Naive B cell (primary cell): ENCODE measurements around the gene STK39. TPM values are rescaled to one million over a fixed set of nuclear protein-coding genes. Genes with fewer than 3 reads are reported as not detected.

Experiments
- ATAC-seq, 2 donors: fragments of 150-1000 bp; cut with Tn5 transposase; 2 replicates each; pipeline ENCODE4 v1.10.0; 2021; ENCODE audit warnings: low read depth in 2 of 2, mild to moderate bottlenecking in 2 of 2, moderate library complexity in 2 of 2
- DNase-seq: peaks from one replicate; pipeline ENCODE4 v3.0.0; 2022
- H3K27ac Mint-ChIP-seq, 6 donors: one replicate each; pipeline ENCODE4 v1.8.0; 2020 to 2022; ENCODE audit warnings: mild to moderate bottlenecking in 6 of 6, mixed read lengths in 6 of 6, moderate library complexity in 5 of 6, inconsistent platforms in 2 of 6
- H3K27me3 Mint-ChIP-seq, 3 donors: one replicate each; pipeline ENCODE4 v1.8.0; 2021 to 2022; ENCODE audit warnings: mixed read lengths in 3 of 3, mild to moderate bottlenecking in 1 of 3
- H3K36me3 Mint-ChIP-seq, 2 donors: one replicate each; pipeline ENCODE4 v1.8.0; 2020 to 2022; ENCODE audit warnings: mixed read lengths in 2 of 2, inconsistent platforms in 1 of 2, mild to moderate bottlenecking in 1 of 2
- H3K4me1 Mint-ChIP-seq, 3 donors: one replicate each; pipeline ENCODE4 v1.8.0; 2020 to 2022; ENCODE audit warnings: mixed read lengths in 3 of 3, inconsistent platforms in 1 of 3, mild to moderate bottlenecking in 1 of 3, moderate library complexity in 1 of 3
- H3K4me3 Mint-ChIP-seq, 8 donors: one replicate each; pipeline ENCODE4 v1.8.0; 2020 to 2022; ENCODE audit warnings: mild to moderate bottlenecking in 8 of 8, mixed read lengths in 8 of 8, moderate library complexity in 8 of 8, inconsistent platforms in 2 of 8
- H3K9me3 Mint-ChIP-seq, 7 donors: one replicate each; pipeline ENCODE4 v1.8.0; 2020 to 2022; ENCODE audit warnings: mixed read lengths in 7 of 7, mild to moderate bottlenecking in 5 of 7, inconsistent platforms in 2 of 7, moderate library complexity in 1 of 7
- polyA plus RNA-seq, 6 donors: library from polyadenylated mRNA; unstranded; fragments of 300-500 nt; fragmentation: Illumina TruSeq; gene quantifications; one replicate each; pipeline ENCODE4 v1.2.3, GENCODE V29; 2021; ENCODE audit warnings: low read depth in 6 of 6

Gene STK39
- polyA plus RNA-seq, 6 donors from 2014 or later, result 1.3 to 2.9 (median 1.5) TPM

- Mint-ChIP-seq H3K36me3 (peaks cover 0 to 7% of the 10 kb centered on the region in 2 donors), H3K4me3 (no peak overlapping the region), H3K9me3 (no peaks in the 10 kb centered on the region), H3K27ac (peak overlapping the region in 1 of 6 donors; percentile 38), H3K4me1 (peaks cover 6 to 11% (median 9%) of the 10 kb centered on the region in 3 donors), H3K27me3 (no peaks in the 10 kb centered on the region)
- no peak for DNase-seq
- ATAC-seq, result peak in 1 of 2 donors; percentile 23
These were observed 216.4 kb downstream of the STK39 start for GRCh38 chr2:168030862-168031624.

GRCh38 chr2:168029071-168029470 is 218.3 kb downstream of the STK39 start:
- ATAC-seq (no peak), DNase-seq (no peak)
- Mint-ChIP-seq H3K4me1 (peaks cover 13 to 19% (median 19%) of the 10 kb centered on the region in 3 donors), H3K9me3 (no peaks in the 10 kb centered on the region), H3K27me3 (no peaks in the 10 kb centered on the region), H3K4me3 (no peak overlapping the region), H3K36me3 (peaks cover 0 to 8% of the 10 kb centered on the region in 2 donors), H3K27ac (no peak overlapping the region)

- Mint-ChIP-seq H3K36me3 (peaks cover 0 to 8% of the 10 kb centered on the region in 2 donors), H3K4me1 (peaks cover 13 to 19% (median 19%) of the 10 kb centered on the region in 3 donors), H3K9me3 (no peaks in the 10 kb centered on the region), H3K27me3 (no peaks in the 10 kb centered on the region), H3K4me3 (no peak overlapping the region), H3K27ac (peak overlapping the region in 1 of 6 donors; percentile 3)
- DNase-seq (no peak), ATAC-seq (no peak)
These were observed 219.0 kb downstream of the STK39 start for GRCh38 chr2:168028362-168028761.

GRCh38 chr2:168025487-168026202 is 221.8 kb downstream of the STK39 start:
- H3K27me3 Mint-ChIP-seq, result no peaks in the 10 kb centered on the region
- DNase-seq (no peak), ATAC-seq (no peak)
- peaks cover 0 to 4% of the 10 kb centered on the region in 2 donors for H3K36me3 Mint-ChIP-seq
- H3K9me3 Mint-ChIP-seq, result no peaks in the 10 kb centered on the region
- peaks cover 7 to 19% (median 15%) of the 10 kb centered on the region in 3 donors for H3K4me1 Mint-ChIP-seq
- peak overlapping the region in 1 of 8 donors; percentile 33 for H3K4me3 Mint-ChIP-seq
- H3K27ac Mint-ChIP-seq, result peak overlapping the region in 4 of 6 donors; percentile 6 to 68 (median 41)

- Mint-ChIP-seq H3K4me1 (peaks cover 7 to 19% (median 15%) of the 10 kb centered on the region in 3 donors), H3K4me3 (no peak overlapping the region), H3K36me3 (peaks cover 0 to 4% of the 10 kb centered on the region in 2 donors), H3K9me3 (no peaks in the 10 kb centered on the region), H3K27me3 (no peaks in the 10 kb centered on the region), H3K27ac (peak overlapping the region in 1 of 6 donors; percentile 65)
- no peak for DNase-seq
- no peak for ATAC-seq
These were observed 222.9 kb downstream of the STK39 start for GRCh38 chr2:168024459-168024858.

- H3K27me3 Mint-ChIP-seq, result no peaks in the 10 kb centered on the region
- H3K36me3 Mint-ChIP-seq, result peaks cover 0 to 4% of the 10 kb centered on the region in 2 donors
- peaks cover 7 to 19% (median 15%) of the 10 kb centered on the region in 3 donors for H3K4me1 Mint-ChIP-seq
- no peak for DNase-seq
- no peaks in the 10 kb centered on the region for H3K9me3 Mint-ChIP-seq
- no peak for ATAC-seq
- no peak overlapping the region for H3K4me3 Mint-ChIP-seq
- H3K27ac Mint-ChIP-seq, result no peak overlapping the region
These were observed 225.4 kb downstream of the STK39 start for GRCh38 chr2:168021800-168022587.

- ATAC-seq (no peak), DNase-seq (no peak)
- H3K36me3 Mint-ChIP-seq, result peaks cover 0 to 5% of the 10 kb centered on the region in 2 donors
- H3K4me3 Mint-ChIP-seq, result no peak overlapping the region
- no peaks in the 10 kb centered on the region for H3K4me1 Mint-ChIP-seq
- no peaks in the 10 kb centered on the region for H3K9me3 Mint-ChIP-seq
- no peaks in the 10 kb centered on the region for H3K27me3 Mint-ChIP-seq
- H3K27ac Mint-ChIP-seq, result no peak overlapping the region
These were observed 232.0 kb downstream of the STK39 start for GRCh38 chr2:168015274-168015953.

- ATAC-seq, result no peak
- DNase-seq, result no peak
- Mint-ChIP-seq H3K9me3 (peaks cover 0 to 8% (median 0%) of the 10 kb centered on the region in 7 donors), H3K27me3 (no peaks in the 10 kb centered on the region), H3K36me3 (peaks cover 12 to 13% of the 10 kb centered on the region in 2 donors), H3K27ac (no peak overlapping the region), H3K4me1 (no peaks in the 10 kb centered on the region), H3K4me3 (no peak overlapping the region)
These were observed 237.5 kb downstream of the STK39 start for GRCh38 chr2:168009900-168010299.

GRCh38 chr2:168008646-168009195 is 238.7 kb downstream of the STK39 start:
- H3K4me1 Mint-ChIP-seq, result no peaks in the 10 kb centered on the region
- H3K27me3 Mint-ChIP-seq, result no peaks in the 10 kb centered on the region
- no peak overlapping the region for H3K4me3 Mint-ChIP-seq
- peaks cover 0 to 8% (median 0%) of the 10 kb centered on the region in 7 donors for H3K9me3 Mint-ChIP-seq
- peaks cover 12 to 21% of the 10 kb centered on the region in 2 donors for H3K36me3 Mint-ChIP-seq
- ATAC-seq (no peak), DNase-seq (no peak)
- no peak overlapping the region for H3K27ac Mint-ChIP-seq

- no peaks in the 10 kb centered on the region for H3K4me1 Mint-ChIP-seq
- H3K27ac Mint-ChIP-seq, result no peak overlapping the region
- no peak for DNase-seq
- H3K4me3 Mint-ChIP-seq, result no peak overlapping the region
- ATAC-seq, result no peak
- H3K9me3 Mint-ChIP-seq, result peaks cover 0 to 8% (median 0%) of the 10 kb centered on the region in 7 donors
- H3K27me3 Mint-ChIP-seq, result no peaks in the 10 kb centered on the region
- H3K36me3 Mint-ChIP-seq, result peaks cover 12 to 21% of the 10 kb centered on the region in 2 donors
These were observed 240.9 kb downstream of the STK39 start for GRCh38 chr2:168006498-168006897.

GRCh38 chr2:168005586-168005985 is 241.8 kb downstream of the STK39 start:
- DNase-seq, result no peak
- H3K4me1 Mint-ChIP-seq, result no peaks in the 10 kb centered on the region

GRCh38 chr2:168003876-168004275 is 243.5 kb downstream of the STK39 start:
- DNase-seq (no peak), ATAC-seq (no peak)
- Mint-ChIP-seq H3K4me3 (no peak overlapping the region), H3K27me3 (no peaks in the 10 kb centered on the region), H3K9me3 (peaks cover 0 to 8% (median 0%) of the 10 kb centered on the region in 7 donors), H3K27ac (no peak overlapping the region), H3K36me3 (peaks cover 12 to 20% of the 10 kb centered on the region in 2 donors), H3K4me1 (no peaks in the 10 kb centered on the region)

More at GRCh38 chr2:168005586-168005985, 241.8 kb downstream of the STK39 start:
- no peak overlapping the region for H3K4me3 Mint-ChIP-seq
- no peak overlapping the region for H3K27ac Mint-ChIP-seq
- H3K36me3 Mint-ChIP-seq, result peaks cover 12 to 21% of the 10 kb centered on the region in 2 donors
- no peak for ATAC-seq
- no peaks in the 10 kb centered on the region for H3K27me3 Mint-ChIP-seq
- peaks cover 0 to 8% (median 0%) of the 10 kb centered on the region in 7 donors for H3K9me3 Mint-ChIP-seq
